H7 (cell line): ENCODE data around the gene DCHS1. TPM values are rescaled to one million over a fixed set of nuclear protein-coding genes. Genes with fewer than 3 reads are reported as not detected.
A peak's percentile ranks its signal among the peaks of the same experiment; 100 is the strongest.

Source experiments
- DNase-seq: peaks from one replicate; pipeline ENCODE4 v3.0.0; 2012
- H3K27me3 ChIP-seq: 2 replicates; pipeline ENCODE4 v1.6.0; 2011; ENCODE audit warnings: mild to moderate bottlenecking, low read length; ENCODE audit not compliant: control insufficient read depth, insufficient read depth
- H3K36me3 ChIP-seq: replicated peaks from 2 replicates; pipeline ENCODE4 v1.5.1; 2011; ENCODE audit warnings: low read length; ENCODE audit not compliant: control insufficient read depth, insufficient read depth
- H3K4me3 ChIP-seq: 2 replicates; pipeline ENCODE4 v1.5.1; 2011; ENCODE audit warnings: low read depth, mild to moderate bottlenecking, control low read depth, low read length, moderate library complexity; ENCODE audit not compliant: insufficient read depth
- total RNA-seq: library from RNA; depleted of rRNA; stranded (reverse); fragments of >200 nt; shearing (Covaris generic); gene quantifications from 2 replicates; pipeline ENCODE4 v1.2.3, GENCODE V29; 2014

The DCHS1 gene
- total RNA-seq, 1 experiment from 2014 or later = 15.7 TPM

GRCh38 chr11:6629892-6630631 is 25.5 kb downstream of the DCHS1 start:
- peak; percentile 96 for DNase-seq
- Histone ChIP-seq H3K36me3 (peaks cover 2% of the 10 kb centered on the region), H3K4me3 (peak overlapping the region; percentile 51), H3K27me3 (peaks cover 29% of the 10 kb centered on the region)

- no peak for DNase-seq
- Histone ChIP-seq H3K36me3 (peaks cover 5% of the 10 kb centered on the region), H3K27me3 (peaks cover 29% of the 10 kb centered on the region), H3K4me3 (peak overlapping the region; percentile 51)
Measured at GRCh38 chr11:6629573-6629891, 26.1 kb downstream of the DCHS1 start.

GRCh38 chr11:6628526-6628925 is 27.1 kb downstream of the DCHS1 start:
- Histone ChIP-seq H3K27me3 (peaks cover 29% of the 10 kb centered on the region), H3K4me3 (no peak overlapping the region), H3K36me3 (peaks cover 5% of the 10 kb centered on the region)
- no peak for DNase-seq

GRCh38 chr11:6627762-6628241 is 27.8 kb downstream of the DCHS1 start:
- peaks cover 5% of the 10 kb centered on the region for H3K36me3 ChIP-seq
- DNase-seq = no peak
- H3K4me3 ChIP-seq = no peak overlapping the region
- peaks cover 29% of the 10 kb centered on the region for H3K27me3 ChIP-seq

GRCh38 chr11:6626971-6627761 is 28.4 kb downstream of the DCHS1 start:
- H3K36me3 ChIP-seq = peaks cover 5% of the 10 kb centered on the region
- H3K4me3 ChIP-seq = no peak overlapping the region
- peaks cover 29% of the 10 kb centered on the region for H3K27me3 ChIP-seq
- DNase-seq = no peak

GRCh38 chr11:6625832-6626420 is 29.7 kb downstream of the DCHS1 start:
- no peak for DNase-seq
- Histone ChIP-seq H3K27me3 (peaks cover 20% of the 10 kb centered on the region), H3K4me3 (no peak overlapping the region), H3K36me3 (peaks cover 5% of the 10 kb centered on the region)

GRCh38 chr11:6625156-6625831 is 30.3 kb downstream of the DCHS1 start:
- Histone ChIP-seq H3K36me3 (peaks cover 5% of the 10 kb centered on the region), H3K4me3 (no peak overlapping the region), H3K27me3 (peaks cover 13% of the 10 kb centered on the region)
- no peak for DNase-seq

GRCh38 chr11:6623391-6624363 is 31.9 kb downstream of the DCHS1 start:
- no peak overlapping the region for H3K4me3 ChIP-seq
- DNase-seq = peak; percentile 32
- H3K27me3 ChIP-seq = no peaks in the 10 kb centered on the region
- H3K36me3 ChIP-seq = peaks cover 5% of the 10 kb centered on the region

- Histone ChIP-seq H3K36me3 (peaks cover 5% of the 10 kb centered on the region), H3K4me3 (no peak overlapping the region), H3K27me3 (no peaks in the 10 kb centered on the region)
- DNase-seq = peak; percentile 60
Measured at GRCh38 chr11:6622261-6623171, 33.1 kb downstream of the DCHS1 start.

- Histone ChIP-seq H3K4me3 (no peak overlapping the region), H3K27me3 (no peaks in the 10 kb centered on the region), H3K36me3 (peaks cover 5% of the 10 kb centered on the region)
- no peak for DNase-seq
Measured at GRCh38 chr11:6621711-6622211, 33.8 kb downstream of the DCHS1 start.

GRCh38 chr11:6620636-6621035 is 35.0 kb downstream of the DCHS1 start:
- H3K36me3 ChIP-seq = peaks cover 7% of the 10 kb centered on the region
- H3K4me3 ChIP-seq = no peak overlapping the region
- DNase-seq = no peak
- H3K27me3 ChIP-seq = no peaks in the 10 kb centered on the region

GRCh38 chr11:6619004-6619745 is 36.4 kb downstream of the DCHS1 start, which contains the start of gene TPP1:
Gene TPP1, minus strand, starts transcription at chr11:6619422. Its CDS starts 22 bp downstream, at chr11:6619400.
- H3K4me3 ChIP-seq = peak within 1 kb of the TSS; percentile 93
- no peaks in the 10 kb centered on the region for H3K27me3 ChIP-seq
- DNase-seq = peak; percentile 98
- peaks cover 2% of the 10 kb centered on the region for H3K36me3 ChIP-seq
